NCI-H2107 (cell line): ENCODE data around the gene ZNF581.

Experiments used
- DNase-seq: peaks from one replicate; lab custom pipeline; 2025; lab: John Stamatoyannopoulos, UW

ZNF581 gene

DNA sequence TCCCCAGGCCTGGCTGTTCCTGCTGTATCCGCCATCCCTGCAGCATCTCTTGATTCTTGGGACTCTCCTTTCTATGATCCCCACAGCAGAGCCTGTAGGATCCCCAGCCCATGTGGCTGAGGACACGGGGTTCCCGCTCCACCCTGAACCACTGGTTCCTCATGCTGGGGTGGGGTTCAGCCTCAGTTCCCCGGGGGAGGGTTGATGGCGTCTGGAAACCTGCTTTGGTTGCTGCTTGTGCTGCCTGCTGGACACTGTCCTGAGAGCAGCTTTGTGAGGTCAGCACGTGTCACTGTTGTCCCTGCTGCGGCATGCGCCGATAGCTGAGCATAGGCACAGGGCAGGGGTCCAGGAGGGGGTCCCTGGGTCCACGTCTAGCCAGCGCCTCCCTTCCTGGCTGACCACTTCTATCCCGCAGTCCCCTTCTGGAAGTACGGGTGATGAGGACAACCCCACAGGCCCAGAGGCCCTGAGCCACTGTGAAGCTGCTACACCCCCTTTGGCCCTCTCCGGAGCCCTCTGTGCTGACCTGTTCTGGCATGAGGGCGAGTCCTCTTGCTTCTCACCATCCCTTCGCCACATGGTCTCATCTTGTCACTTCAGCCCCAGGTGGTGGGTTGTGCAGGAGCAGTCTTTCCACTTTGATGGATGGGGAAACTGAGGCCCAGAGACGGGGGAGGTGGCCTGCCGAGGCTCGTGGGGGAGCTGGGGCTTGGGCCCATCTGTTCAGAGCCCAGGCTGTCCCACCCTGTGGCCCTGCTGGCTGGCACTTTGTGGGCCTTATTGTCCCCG, 37.1 kb downstream of the ZNF581 start:
- DNase-seq, result no peak

DNA sequence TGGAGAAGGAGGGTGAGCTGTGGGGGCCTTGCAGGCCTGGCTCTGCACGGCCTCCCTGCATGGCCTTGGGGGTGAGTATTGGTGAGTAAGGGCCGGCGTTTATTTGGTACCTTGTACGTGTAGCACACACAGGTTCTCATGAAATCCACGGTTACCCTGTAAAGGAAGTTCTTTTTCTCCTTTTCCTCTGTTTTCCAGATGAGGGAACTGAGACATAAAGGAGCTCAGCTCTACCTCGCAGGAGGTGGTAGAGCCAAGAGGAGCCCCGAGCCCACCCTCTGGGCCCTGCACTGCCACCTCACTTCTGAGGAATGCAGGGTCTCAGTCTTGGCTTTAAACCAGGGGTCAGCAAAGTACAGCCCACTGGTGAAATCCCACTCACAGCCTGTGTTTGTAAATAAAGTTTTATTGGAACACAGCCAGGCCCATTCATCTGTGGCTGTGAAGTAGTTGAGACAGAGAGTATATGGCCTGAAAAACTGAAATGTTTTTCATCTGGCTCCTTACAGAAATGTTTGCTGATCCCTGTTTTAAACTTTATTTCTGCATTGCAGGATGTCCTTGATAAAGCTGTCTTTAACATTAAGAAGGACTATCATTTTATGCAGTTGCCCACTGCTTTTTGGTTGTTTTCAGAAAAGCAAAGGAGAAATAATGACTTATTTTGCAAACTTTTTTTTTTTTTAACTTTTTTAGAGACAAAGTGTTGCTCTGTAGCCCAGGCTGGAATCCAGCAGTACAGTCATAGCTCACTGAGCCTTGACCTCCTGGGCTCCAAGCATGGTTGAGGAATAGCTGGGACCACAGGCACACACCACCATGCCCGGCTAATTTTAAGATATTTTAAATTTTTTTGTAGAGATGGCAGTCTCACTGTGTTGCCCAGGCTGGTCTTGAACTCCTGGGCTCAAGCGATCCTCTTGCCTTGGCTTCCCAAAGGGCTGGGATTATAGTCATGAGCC, 38.0 kb downstream of the ZNF581 start:
- DNase-seq, result no peak

DNA sequence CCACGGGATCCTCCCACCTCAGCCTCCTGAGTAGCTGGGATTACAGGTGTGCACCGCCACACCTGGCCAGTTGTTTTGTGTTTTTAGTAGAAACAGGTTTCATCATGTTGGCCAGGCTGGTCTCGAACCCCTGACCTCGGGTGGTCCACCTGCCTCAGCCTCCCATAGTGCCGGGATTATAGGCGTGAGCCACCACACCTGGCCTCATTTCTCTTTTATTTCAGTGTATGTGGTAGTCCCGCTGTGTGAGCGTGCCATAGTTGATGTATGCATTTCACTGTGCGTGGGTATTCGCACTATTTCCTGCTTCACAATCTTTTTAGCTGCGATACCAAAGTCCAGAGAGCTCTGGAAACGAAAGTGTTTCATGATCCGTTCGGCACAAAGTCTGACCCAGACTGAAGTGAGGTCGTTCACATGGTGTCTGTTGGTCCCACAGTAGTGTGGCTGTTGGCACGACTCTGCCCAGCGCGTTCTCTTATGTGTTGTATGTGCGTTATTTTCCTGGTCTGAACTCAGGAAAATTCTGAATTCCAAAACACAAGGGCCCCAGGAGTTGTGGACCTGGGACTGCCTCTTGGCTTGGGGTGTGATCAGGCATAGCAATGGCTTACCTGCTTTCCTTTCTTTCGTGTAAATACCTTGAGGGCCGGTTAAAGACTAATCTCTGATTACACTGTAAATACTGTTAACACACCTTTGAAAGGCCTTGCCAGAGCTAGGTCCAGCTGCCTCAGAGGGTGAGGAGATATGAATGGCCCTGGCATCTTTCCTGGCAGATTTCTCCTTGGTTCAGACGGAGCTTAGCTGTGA, 40.2 kb downstream of the ZNF581 start:
- no peak for DNase-seq

DNA sequence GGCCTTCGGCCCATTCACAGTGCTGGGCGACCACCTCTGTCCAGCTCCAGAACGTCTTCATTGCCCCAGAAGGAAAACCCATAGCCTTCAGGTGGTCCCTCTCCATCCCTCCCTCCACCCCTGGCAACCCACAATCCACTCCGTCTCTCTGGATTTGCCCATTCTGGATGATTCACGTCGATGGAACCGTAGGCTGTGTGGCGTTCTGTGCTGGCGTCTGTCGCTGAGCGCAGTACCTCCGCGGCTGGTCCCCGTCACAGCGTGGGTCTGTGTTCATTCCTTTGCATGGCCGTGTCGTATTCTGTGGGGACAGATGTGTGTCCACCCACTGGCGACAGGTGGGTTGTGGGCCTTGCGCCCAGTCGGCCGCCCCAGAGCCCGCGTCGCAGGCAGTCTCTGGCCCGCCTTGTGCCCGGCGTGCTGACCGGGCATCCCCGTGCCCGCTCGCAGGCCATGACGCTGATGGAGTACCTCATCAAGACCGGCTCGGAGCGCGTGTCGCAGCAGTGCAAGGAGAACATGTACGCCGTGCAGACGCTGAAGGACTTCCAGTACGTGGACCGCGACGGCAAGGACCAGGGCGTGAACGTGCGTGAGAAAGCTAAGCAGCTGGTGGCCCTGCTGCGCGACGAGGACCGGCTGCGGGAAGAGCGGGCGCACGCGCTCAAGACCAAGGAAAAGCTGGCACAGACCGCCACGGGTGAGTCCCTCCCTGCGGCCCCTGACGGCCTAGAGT, 41.7 kb downstream of the ZNF581 start:
- no peak for DNase-seq

DNA sequence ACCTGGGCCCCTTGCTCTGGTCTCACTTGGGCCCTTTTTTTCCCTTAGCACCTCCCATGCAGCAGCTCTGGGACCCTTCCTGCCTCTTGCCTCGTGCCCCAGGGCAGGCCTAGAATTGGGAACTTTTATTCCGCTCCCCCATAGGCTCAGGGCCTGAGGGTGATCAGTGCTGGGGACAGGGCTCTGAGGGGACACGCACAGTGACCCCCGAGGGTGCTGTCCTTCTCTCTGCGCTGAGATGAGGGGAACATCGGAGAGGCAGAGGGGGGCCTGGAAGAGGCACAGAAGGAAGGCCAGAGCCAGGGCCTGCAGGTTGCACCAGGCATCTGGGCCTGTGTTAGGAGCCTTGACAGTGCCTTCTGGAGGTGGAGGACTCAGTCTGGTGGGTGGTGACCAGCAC, 42.3 kb downstream of the ZNF581 start:
- no peak for DNase-seq

DNA sequence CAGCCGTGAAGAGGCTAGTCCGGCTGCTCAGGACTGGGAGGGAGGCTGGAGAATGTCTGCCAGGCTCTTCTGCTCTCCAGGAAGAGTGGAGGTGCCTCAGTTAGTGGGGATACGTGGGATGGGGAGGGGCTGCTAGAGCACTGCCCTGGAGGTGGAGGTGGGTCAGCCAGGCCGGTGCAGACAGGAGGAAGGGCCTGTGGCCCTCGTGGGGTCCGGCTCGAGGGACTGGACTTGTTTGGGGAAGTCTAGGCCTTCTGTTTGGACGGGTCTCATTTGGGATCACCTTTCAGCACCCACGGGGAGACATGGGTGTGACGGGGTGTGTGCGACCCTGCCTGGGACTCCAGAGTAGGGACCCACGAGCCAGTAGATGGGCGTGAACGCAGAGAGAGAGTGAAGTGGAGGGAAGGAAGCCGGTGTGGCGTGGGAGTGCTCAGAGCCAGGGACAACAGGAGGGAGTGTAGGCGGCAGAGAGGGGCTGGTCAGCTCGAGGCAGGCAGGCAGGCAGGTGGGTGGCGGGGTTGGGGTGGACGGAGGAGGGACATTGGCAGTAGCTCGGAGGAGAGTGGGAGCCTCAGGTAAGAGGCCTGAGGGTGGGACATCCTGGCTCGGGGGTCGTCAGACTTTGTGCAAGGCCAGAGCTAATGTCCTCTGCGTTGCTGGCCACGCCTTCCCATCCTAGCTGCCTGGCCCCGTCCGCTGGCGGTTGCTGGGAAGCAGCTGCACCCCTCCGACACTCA, 43.0 kb downstream of the ZNF581 start:
- DNase-seq, result no peak

DNA sequence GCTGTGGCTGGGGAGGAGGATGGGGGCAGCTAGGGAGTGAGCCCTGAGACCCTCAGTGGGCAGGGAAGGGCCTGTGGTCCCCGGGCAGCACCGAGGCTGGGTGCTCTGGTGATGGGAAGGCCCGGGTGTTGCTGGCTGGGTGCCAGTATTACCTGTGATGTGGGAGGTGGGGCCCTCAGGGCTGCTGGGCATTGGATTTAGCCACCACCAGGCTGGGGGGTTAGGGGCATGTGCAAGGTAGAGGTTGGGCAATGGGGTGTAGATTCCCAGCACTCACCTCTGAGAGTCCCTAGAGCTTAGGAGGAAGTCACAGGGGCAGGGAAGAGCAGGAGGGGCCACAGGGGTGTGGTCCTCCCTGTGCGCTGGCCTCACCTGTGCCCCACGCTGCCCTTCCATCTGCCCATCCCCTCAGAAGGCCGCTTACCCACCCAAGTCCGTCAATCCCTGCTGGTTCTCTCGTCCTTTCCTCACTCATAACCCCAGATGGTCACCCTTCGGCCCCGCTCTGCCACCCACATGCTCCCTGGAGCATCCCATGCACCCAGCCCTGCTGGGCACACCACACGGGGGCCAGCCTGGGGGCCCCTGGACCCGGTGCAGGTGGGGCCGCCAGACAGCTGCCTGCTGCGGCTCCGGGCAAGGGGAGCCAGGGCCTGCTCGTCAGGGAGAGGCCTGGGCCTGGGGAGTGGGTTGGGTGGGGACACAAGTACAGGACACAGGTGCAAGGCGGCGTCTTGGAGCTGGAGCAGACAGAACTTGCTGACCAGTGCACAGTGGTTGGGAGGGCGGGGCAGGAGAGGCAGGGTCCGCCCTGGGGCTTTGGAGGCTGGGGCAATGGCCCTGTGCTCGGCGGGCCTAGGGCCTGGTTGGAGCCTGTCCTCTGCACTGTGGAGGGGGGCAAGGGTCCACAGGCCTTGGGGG, 44.1 kb downstream of the ZNF581 start:
- DNase-seq, result no peak

DNA sequence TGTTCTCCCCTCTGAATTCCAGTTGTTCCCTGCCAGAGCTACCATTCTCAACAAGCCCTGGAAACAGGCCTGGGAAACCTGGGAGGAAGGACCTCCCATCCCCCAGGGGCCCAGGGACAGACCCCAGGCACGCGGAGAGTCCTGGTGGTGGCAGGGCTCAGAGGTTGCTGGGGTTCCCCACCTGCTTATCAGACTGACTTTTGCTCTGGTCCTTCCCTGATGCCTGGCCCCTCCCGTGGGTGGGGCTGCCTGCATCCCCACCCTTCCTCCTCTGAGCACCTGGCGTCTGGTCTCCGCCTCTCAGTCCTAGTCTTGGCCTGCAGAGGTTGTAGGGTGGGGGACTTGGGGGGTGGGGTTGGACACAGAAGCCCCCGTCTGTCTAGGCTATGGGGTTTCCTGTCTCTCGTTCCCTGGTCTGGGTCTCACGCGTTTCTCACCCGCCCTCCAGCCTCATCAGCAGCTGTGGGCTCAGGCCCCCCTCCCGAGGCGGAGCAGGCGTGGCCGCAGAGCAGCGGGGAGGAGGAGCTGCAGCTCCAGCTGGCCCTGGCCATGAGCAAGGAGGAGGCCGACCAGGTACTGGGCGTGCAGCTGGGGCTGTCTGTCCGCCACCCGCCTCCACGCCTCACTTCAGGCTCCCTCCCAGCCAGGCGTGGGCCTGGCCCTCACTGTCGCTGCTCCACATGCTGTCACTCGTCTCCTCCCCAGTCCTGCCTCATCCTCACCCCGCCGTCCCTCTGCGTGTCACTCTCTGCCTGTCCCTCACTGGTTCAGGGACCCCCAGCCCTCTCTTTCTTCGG, 45.2 kb downstream of the ZNF581 start:
- peak; percentile 14 for DNase-seq

DNA sequence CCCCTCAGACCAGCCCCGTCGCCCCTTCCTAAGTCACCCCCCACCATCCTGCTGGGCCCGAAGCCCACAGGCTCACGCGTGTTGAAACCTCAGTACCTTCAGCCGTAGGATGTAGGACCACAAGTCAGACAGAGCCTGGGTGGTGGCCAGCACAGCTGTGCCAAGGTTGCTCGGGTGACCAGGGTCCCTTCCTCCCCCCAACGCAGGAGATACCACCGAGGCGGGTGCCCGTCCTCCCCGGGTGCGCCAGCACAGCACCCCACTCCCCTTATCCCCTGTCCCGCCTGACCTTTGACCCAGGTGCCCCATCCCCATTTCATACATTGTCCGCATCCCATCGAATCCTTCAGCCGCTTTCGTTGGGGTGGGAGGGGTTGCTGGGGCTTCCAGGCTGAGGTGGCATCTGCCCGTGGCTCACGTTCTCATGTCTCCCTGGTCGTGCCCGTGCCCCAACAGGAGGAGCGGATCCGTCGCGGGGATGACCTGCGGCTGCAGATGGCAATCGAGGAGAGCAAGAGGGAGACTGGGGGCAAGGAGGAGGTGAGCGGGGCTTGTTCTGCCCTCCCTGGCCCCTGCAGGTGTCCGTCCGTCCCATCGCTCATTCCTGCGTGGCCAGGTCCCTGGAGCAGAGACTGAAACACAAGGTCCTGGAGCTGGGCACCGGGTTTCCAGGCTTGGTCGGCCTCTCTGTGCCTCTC, 46.1 kb downstream of the ZNF581 start:
- DNase-seq, result no peak

DNA sequence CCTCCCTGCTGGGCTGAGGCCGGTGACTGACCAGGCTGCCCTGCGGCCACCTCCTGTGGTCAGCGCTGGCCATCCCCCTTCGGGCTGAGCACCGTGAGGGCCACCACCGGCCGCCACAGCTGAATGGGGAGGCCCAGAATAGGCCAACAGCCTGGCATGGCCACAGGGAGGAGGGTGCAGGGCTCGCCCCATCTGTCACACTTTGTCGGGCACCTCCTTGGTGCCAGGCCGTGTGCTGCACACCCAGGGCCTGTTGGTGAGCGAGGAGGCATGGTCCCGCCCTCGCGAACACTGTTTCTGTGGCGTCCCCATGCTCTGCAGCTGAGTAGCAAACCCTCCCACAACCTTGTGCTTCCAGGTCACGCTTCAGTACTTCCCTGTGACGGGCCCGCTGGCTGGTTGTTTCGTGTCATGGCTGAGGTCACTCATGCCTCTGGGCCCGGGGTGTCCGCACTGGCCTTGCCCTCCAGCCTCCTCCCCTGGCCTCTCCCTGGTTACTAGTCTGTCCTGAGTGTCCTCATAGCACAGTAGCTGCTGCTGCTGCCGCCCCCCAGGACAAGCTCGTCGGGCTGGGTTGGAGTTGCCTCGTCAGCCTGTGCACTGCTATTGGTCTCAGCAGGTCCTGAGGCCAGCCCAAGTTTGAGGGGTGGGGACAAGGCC, 46.8 kb downstream of the ZNF581 start:
- DNase-seq, result no peak

DNA sequence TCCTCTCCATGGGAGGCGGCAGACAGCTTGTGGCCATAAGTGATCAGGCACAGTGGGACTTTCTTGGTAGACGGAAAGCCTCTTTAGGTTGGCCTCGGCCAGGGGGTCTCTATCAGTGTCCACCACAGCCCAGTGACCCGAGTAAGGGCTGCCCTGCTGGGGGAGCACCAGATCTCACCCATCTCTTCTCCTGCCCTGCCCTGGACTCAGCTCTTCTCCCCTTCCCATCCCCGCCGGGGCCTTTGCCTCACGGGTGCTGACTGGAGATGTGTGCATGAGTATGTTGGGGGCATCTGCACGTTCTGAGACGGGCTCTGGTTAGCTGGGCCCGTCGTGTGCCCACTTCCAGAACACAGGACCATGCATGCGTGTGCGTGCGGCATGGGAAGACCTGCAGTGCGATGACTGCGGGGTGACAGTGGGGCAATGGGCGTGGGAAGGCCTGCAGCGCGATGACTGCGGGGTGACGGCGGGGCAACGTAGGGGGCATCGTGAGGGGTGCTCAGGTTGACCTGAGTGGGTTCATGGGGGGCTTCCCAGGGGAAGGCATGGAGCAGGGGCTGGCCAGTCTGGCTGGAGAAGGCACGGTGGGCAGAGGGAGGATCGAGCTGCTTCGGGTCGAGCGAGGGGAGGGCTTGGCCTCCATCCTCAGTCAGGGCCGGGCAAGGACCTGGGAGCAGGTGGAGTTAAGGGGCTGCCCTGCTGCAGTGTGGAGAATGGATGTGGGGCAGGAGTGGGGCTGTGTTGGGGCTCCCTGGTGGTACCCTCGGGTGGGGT, 47.5 kb downstream of the ZNF581 start:
- no peak for DNase-seq

DNA sequence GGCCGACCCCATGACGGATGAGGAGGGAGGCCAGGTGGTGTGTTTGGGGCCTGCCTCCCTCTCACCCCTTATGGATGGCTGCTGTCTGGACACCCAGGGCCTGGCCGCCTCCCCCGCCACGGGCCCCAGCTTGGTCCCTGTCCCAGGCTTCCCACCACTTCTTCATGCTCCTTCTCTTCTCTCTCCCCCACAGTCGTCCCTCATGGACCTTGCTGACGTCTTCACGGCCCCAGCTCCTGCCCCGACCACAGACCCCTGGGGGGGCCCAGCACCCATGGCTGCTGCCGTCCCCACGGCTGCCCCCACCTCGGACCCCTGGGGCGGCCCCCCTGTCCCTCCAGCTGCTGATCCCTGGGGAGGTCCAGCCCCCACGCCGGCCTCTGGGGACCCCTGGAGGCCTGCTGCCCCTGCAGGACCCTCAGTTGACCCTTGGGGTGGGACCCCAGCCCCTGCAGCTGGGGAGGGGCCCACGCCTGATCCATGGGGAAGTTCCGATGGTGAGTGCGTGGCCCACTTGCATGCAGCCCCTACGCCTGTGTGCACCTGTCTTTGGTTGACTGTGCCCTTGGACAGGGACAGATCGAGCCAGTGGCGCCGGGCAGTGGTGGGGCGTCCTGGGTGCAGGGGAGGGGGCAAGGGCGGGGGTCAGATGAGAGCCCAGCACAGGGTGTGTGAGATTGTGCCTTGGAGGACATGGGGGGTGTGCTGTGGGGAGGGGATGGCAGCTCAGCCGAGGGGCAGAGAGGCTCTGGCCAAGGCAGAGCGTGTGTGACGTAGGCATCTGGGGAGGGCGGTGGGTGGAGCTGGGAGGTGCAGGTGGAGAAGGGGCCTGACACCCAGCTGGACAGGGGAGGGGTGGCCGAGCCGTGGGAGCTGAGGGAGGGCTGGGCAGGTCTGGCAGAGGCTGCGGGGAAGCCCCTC, 48.4 kb downstream of the ZNF581 start:
- no peak for DNase-seq

DNA sequence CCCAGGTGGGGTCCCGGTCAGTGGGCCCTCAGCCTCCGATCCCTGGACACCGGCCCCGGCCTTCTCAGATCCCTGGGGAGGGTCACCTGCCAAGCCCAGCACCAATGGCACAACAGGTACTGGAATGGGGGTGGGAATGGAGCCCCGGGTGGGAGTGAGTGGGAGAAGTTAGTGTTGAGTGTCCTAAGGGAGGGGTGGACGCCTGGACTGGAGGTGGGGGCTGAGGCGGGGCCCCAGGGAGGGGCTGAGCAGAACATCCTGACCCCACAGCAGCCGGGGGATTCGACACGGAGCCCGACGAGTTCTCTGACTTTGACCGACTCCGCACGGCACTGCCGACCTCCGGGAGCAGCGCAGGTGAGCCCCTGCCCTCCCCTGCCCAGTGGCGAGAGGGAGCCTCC, 49.2 kb downstream of the ZNF581 start:
- no peak for DNase-seq

DNA sequence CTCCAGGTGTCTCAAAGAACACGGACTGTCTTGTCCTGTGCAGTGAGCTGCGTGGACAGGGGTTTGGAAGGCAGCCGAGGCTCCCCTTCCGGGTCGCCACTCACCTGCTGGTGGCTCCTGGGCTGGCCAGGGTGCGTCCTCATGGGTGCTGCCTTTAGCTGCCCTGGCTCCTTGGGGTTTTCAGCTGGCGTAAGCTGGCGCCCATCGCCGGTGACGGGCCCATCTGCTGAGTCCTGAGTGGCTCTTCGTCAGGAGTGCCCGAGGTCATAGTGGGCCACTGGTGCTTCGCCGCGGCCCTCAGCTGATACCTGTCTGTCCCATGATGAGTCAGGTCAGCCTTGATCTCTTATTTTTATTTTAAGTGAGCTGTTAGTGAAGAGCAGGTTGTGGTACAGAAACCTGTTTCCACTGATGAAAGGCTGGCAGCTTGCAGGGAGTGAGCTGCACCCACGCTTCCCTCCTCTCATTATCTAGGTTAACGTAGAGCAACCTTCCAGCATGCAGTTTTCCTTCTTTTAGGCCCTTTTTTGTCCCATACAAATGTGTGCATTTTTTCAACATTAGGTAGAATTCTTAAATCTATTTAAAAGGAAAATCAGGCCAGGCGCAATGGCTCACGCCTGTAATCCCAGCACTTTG, 50.0 kb downstream of the ZNF581 start:
- DNase-seq, result no peak

DNA sequence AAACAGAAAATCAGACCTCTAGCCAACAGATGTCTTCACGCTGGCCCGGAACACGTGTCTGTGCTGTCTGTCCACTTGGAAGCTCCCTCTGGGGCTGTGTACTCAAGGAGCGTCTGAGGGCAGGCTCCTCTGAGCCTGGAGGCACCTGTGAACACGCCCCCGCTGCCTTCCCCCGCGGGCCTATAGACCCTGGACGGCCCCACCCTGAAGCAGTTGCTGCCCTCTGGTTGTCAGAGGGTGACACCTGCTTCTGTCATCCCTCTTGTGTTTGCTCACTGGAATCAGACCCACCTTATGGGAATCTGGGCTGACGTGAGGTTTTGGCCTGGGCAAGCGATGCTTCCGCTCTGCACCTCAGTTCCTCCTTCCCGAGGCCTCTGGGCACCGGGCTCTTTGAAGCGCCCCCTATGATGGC, 50.8 kb downstream of the ZNF581 start:
- no peak for DNase-seq
